Measurements from ENCODE around the gene FAM241A.
"Not testable (repeated sequence)": the region's sequence is repeated elsewhere in the genome, so short reads cannot be mapped to it uniquely, and the experiment has no call there.

FAM241A gene

DNA sequence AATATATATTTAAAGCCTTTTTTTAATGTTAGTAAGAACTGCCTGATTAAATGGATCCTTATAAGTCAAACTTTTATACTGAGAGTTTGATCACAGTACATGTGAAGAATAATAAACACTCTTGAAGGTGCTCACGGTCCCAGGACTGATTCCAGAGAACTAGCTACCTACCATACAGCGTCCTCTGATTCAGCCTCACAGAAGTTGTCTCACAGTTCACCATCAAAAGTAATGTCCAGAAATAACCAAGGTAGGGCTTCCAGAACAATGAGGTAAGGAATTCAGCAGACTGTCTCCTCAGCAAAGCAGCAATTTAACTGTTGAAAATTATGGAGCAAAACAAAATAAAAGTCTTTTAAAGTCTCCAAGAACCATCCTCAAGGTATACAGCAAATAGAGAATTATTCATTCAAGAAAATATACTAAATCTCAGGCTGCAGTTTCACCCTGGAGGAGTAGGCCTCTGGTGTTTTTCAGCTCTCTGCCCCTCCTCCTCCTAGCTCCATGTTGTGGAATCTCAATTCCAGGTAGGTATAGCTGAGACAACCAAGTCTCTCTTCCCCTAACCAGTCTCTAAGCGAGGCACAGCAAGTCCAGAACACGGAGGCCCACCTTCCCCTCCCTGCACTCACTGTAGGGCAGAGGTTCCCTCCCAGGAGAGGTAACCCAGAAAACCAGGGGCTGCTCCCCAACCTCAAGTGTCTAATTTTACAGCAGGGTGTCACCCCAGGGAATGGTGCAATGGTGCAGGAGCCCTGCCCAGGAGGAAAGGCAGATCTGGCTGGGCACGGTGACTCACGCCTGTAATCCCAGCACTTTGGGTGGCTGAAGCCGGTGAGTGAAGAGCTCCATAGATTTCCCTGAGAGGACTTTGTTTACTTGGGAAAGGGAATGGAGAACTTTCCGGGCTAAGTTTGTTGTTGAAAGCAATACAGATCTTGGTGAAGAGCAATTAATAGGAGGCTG is 28.6 kb downstream of the FAM241A start:
- no peak for DNase-seq (ENCODE audit: low read depth)

DNA sequence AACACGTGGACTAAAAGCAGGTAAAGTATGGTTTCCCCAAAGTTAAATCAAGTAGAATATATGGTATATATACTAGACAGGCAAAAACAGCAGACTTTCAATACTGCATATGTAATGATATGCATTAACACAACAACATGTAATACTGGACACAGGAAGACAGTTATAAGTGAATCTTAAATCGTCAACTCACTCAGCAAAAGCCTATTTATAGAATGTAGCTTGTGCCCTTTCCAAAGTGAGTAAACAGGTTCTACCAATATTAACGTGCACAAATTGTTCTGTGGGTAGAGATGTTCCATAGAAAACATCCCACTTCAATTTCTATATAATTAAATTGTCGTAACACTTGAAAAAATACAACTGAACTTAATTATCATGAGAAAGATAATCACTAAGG is 30.6 kb downstream of the FAM241A start:
- DNase-seq (ENCODE audit: low read depth) = no peak

DNA sequence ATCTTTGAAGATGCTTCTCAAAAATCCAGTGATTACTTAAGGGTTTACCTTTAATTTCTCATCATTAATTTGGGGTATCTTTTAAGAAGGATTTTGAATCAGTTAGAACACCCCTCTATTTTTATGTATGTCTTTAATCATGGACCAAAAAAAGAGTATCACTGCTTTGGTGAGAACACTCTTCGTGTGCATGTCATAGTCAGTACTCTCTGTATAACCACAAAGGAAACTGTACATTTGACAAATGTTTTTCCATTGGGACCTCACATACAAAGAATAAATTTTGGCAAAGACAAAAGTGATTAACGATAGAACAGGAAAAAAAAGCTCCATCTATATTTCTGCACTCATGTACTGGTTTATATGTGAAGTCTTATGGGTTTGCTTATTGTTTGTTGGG is 31.3 kb downstream of the FAM241A start:
- DNase-seq (ENCODE audit: low read depth) = no peak

DNA sequence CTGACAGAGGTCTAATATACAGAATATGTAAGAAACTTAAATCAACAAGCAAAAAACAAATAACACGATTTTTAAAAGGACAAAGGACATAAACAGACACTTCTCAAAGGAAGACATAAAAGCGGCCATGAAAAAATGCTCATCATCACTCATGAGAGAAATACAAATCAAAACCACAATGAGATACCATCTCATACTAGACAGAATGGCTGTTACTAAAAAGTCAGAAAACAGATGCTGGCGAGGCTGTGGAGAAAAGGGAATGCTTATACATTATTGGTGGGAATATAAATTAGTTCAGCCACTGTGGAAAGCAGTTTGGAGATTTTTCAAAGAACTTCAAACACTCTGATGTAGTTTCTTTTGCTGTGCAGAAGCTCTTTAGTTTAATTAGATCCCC is 33.5 kb downstream of the FAM241A start:
- DNase-seq (ENCODE audit: low read depth) = not testable (repeated sequence)

DNA sequence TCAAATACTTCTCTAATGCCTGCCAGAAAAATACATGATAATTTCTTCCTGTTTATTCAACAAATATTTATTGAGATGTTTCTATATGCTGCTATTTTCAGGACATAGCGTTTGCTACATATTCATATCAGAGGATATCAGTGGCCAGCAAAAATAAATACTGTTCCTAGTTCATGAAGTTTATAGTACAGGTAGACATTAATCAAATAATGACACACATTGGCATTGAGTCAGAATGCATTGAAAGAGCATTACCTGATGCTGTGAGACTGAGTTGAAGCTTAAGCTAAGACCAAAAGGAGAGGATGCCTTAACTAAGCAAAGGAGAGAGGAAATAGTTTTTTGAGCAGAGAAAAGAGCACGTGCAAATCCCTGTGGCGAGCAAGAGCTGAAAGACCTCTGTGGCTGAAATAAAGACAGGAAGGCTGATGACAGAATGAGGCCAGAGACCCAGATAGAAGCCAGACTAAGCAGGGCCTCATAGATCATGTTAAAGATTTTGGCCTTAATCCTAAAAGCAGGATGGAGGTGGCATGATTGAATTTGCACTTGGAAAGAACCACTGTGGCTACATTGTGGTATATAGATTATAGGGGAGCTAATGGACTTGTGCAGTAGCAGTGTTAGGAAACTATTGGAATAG is 36.2 kb downstream of the FAM241A start:
- DNase-seq (ENCODE audit: low read depth) = no peak

DNA sequence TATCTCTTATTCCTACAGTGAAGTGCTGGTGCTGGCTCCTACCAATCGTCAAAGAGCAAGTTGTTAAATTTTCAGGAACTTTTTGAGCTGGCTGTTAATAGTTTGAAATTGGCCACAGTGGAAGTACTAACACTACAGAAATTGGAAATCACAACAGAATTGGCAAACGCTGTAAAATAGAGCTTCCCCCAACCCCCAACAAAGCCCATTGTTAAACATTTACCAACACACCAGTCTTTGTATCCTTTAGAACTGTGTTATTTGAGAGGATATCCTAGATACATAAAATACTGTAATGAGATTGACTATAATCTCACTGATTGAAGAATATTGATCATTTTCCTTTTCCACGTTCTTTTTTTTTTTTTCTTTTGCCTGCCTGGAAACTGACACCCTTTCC is 37.4 kb downstream of the FAM241A start:
- DNase-seq (ENCODE audit: low read depth) = no peak

DNA sequence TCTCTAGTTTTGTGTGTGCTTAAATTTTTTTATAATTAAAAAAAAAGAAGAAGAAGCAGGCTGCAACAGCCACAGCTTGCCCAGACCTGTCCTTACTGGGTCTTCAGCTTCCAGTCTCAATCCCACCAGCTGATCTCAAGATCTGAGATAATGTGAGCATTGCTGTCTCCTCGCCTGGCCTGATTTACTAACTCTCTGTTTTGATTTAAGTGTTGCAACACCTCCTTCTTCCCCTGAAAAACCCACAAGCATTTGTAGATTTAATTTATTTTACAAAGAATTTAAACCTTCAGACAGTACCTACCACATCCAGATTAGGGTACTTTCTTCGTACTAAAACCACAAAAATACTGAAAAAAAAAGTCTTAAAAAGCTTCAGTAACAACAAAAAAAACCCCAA is 38.0 kb downstream of the FAM241A start:
- DNase-seq (ENCODE audit: low read depth) = no peak

DNA sequence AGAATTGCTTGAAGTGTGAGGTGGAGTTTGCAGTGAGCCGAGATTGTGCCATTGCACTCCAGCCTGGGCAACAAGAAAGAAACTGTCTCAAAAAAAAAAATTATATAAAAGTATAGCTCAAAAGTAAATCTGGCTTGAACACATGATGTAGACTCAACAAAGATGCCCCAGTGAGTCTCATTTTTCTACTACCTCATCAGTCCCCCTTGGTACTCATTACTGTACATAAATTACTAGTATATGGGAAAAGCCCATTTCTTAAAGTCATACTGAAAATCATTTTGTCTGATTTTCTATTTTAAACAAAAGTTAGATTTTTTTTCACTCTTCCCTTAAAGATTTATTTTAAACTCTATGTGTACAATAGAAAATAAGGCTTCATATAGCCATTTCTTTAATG is 39.2 kb downstream of the FAM241A start:
- DNase-seq (ENCODE audit: low read depth) = no peak

DNA sequence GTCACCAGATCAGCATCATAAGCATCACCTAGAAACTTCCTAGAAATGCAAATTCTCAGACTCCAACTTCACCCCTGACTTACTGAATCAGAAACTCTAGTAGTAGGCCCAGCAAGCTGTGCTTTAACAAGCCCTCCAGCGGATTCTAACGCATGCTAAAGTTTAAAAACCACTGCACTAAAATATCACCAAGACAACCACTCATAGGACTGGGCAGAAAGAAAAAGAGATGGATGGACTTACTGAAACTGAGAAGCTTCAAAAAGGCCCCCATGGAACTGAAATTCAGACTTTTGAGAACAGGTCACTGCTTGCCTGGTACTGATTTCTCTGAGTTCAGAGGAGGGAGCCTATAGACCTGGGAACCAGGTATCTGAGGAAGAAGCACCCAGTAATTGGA is 40.1 kb downstream of the FAM241A start:
- no peak for DNase-seq (ENCODE audit: low read depth)

DNA sequence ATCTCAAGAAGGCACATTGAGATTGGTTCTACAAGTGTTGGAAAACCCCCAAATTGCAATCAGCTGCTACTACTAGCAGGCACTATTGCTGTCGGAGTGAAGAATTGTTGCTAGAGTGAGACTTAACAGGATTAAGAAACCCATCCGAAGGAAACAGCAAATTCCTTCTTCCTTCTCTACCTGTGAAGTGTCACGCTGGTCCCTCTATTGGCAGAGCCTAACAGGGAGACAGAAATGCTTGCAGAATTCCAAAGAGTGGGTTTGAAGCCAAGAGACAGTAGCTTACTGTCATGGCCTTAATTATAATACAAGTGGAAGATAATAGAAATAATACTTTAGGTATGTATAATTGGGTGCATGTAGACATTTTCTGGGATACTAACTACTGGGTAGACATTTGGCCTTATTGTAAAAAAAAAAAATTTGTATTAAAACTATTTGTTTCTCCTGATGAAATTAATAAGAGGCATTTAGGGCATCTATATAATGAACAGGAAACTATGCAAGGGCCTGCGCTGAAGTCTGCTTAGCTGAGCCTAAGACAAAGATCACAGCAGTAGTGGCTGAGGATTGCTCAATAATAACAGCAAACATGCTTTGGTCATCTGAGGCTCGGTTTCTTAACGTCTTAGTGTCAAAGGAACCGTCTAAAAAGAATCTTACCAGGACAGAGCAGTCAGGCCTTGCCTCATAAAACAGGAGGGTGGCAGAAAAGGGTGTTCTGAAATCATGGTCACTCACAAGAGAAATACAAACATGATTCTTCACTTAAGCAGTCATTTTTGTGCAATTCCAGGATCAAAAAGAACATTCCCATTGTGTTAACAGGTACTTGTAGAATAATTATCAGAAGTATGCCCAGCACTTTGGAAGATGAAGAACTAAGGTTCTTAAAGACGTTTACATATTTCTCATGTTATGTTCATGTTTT is 40.8 kb downstream of the FAM241A start:
- no peak for DNase-seq (ENCODE audit: low read depth)

DNA sequence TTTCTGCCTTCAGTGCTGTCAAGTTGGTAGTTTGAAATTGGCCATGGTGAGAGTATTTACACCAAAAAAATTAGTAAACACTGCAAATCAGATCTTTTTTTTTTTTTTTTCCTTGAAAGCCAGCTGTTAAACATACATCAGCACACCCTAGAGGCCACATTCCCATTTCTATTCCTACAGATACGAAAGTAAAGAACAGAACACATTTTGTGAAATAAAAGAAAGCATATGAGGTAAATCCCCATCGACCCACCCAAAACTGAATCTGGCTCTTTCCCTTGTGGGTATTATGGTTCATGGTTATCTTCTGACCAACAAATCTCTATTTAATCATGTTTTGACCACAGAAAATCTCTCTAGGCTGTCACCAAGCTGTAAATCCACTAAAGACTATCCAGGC is 44.5 kb downstream of the FAM241A start:
- no peak for DNase-seq (ENCODE audit: low read depth)

DNA sequence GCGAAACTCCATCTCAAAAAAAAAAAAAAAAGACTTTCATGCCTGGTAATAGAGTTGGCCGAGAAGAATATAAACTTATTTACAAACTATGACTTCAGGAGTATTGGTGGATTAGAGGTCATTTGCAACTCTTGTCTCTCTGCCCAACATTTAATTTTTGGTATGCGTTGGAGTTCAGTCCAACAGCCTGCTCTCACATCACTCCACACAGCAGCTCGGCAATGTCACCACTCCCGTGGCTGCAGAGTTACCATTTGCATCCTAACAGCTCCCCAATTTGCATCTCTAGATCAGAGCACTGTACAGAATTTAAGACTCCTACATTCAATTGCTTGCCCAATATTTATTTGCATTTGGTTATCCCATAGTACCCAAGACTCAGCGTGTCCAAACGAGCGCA is 45.4 kb downstream of the FAM241A start:
- no peak for DNase-seq (ENCODE audit: low read depth)

DNA sequence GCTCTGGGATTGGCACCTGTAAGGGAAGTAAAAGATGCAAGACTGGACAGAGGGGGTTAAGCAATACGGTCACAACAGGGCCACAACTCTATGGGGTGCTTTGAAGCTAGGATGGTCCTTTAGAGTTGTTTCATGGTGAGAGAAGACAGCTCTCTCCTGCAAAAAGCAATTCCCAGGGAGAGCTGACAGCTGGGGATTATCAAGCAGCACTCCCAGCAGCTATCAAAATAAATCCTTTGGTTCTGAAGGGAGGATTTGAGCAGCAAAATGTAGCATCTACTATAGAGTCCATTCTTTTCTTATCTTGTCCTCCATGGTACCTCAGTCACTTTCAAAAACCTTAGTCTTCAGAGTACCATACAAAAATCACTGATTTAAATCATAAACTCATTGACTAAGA is 51.2 kb downstream of the FAM241A start:
- no peak for DNase-seq (ENCODE audit: low read depth)

DNA sequence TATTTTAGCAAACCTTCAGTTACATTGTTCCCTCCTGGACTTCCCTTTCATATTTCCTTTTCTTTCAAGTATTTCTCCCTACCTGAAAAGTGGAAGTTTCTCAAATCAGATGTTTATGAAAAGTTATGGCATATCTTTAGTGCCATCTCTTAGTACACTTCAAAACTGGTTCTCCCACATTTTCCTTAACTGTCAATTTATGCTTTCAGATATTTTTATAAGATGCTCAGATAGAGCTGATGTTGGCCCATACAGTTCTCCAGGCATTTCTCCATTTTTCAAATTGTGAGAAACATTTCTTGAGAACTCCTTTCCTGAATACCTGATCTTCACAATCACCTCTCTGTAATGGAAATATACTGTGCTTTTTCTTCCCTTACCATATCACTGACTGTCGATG is 53.8 kb downstream of the FAM241A start:
- DNase-seq (ENCODE audit: low read depth) = no peak

DNA sequence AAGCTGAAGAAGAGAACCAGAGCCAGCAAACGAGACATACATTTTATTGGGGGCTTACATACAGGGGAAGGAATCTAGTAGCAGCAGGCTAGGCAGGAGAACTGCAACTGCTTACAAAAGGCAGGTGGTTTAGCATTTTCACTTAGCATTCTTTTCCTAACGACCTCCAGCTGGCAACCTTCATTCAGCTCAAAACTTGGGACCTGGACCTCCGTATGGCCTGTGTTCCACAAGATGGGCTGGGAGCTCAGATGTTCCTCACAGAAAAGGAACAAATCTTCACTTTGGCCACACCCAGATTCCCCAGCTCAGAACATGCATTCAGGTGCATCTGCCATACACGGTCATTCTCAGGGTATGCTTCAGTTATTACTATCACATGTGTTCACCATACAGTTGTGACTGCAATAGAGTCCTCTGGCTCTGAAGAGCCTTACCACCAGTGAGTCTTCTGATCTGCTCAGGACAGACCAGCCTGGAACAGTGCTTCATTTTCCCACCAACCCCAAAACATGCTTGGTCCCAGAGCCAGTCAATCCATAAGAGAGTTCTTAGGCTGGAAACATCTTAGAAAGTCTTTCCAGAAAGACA is 56.8 kb downstream of the FAM241A start:
- DNase-seq (ENCODE audit: low read depth) = no peak

DNA sequence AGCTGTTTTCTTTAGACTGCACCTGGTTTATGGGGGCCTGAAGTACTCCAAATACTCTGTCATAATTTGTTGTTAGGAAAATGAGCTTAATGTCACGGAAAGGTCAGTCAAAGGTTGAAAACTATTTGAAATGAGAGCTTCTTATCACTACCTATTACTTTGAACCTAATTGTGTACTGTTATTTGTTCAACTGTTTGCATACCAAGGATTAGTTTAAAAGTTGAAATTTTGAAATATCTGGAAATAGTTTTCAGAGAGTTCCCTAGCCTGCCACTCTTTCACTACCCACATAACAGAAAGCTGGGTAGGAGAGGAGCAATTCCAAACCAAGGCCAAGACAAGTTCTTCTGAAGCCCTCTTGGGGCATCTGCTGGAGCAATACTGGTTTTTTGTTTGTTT is 58.3 kb downstream of the FAM241A start:
- no peak for DNase-seq (ENCODE audit: low read depth)

DNA sequence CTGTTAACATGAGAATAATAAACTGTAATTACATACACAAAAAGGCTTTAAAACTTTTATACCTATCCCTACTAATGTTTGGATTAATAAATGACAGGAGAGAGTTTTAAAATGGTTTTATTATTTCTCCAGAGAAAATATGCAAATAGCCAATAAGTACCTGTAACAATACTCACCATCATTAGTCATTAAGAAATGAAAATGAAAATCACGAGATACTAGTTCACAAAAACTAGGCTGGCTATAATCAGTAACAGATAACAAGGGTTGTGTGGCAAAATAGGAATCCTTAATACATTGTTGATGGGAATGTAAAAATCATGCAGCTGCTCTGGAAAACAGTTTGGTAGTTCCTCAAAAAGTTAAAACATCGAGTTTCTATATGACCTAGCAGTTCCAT is 61.2 kb downstream of the FAM241A start:
- no peak for DNase-seq (ENCODE audit: low read depth)

DNA sequence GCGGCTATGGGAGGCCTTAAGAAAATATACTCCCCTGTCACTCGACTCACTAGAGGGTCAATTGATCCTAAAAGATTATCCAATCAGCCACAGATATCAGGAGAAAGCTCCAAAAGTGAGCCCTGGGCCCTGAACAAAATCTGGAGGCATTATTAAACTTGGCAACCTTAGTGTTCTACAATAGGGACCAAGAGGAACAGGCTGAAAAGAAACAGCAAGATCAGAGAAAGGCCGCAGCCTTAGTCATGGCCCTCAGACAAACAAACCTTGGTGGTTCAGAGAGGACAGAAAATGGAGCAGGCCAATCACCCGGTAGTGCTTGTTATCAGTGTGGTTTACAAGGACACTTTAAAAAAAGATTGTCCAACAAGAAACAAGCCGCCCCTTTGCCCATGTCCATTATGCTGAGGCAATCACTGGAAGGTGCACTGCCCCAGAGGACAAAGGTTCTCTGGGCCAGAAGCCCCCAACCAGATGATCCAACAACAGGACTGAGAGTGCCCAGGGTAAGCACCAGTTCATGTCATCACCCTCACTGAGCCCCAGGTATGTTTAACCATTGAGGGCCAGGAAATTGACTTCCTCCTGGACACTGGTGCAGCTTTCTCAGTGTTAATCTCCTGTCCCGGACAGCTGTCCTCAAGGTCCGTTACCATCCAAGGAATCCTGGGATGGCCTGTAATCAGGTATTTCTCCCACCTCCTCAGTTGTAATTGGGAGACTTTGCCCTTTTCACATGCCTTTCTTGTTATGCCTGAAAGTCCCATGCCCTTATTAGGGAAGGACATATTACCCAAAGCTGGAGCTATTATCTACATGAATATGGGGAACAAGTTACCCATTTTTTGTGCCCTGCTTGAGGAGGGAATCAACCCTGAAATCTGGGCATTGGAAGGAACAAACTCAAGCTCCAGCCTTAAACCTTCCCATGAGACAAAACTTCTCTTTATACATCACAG is 63.2 kb downstream of the FAM241A start:
- not testable (repeated sequence) for DNase-seq (ENCODE audit: low read depth)

DNA sequence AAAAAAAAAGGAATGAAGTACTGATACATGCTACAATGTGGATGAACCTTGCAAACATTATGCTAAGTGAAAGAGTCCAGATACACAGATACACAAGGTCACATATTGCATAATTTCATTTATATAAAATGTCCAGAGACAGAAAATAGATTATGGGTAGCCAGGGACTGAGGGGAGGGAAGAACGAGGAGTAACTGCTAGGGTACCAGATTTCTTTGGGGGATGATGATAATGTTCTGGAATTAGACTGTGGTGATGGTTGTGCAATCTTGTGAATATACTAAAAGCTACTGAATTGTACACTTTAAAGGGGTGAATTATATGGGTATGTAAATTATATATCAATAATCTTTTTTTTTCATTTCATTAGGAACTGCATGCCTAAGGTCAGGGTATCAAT is 65.5 kb downstream of the FAM241A start:
- no peak for DNase-seq (ENCODE audit: low read depth)

DNA sequence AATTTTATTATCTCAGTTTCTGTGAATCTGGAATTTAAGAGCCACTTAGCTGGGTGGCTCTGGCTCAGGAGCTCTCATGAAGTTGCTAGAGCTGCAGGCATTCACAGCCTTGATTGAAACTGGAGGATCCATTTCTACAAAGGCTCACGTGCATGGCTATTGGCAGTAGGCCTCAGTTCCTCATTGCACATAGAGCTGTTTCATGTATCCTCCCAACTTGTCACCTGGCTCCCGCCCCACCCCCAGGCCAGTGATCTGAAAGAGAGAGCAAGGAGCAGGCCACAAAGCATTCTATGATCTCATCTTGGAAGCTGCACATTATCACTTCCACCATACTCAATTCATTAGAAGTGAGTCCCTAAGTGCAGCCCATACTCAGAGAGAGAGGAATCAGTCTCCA is 67.8 kb downstream of the FAM241A start:
- no peak for DNase-seq (ENCODE audit: low read depth)

DNA sequence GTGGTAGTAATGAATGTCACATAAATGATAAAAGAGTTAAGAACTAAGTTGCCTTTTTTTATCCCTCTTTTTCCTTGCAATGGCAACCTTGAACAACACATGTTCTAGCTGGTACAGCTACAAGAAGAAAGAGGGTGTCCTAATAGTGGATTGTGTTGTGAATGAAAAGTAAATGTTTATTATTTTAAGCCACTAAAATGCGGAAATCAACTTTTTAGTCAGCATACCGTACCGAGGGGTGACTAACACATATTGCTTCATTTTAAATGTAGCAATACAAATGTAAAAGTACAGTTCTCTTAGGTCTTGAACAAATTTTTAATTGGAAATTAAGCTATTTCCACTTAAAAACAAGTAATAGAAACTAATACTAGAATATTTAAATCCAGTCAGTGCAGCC is 68.6 kb downstream of the FAM241A start:
- DNase-seq (ENCODE audit: low read depth) = no peak

Measured in T follicular helper cell (primary cell).